GM19240 (cell line): ENCODE measurements around the gene TMEFF2.

Experiments
- DNase-seq: peaks from one replicate; pipeline ENCODE4 v3.0.0; 2011; ENCODE audit warnings: low spot score; ENCODE audit not compliant: insufficient read length

TMEFF2 gene

GRCh38 chr2:192017844-192018243 lies 176.9 kb downstream of the TMEFF2 start:
- no peak for DNase-seq

GRCh38 chr2:192016265-192016664 lies 178.5 kb downstream of the TMEFF2 start:
- DNase-seq: no peak

DNA sequence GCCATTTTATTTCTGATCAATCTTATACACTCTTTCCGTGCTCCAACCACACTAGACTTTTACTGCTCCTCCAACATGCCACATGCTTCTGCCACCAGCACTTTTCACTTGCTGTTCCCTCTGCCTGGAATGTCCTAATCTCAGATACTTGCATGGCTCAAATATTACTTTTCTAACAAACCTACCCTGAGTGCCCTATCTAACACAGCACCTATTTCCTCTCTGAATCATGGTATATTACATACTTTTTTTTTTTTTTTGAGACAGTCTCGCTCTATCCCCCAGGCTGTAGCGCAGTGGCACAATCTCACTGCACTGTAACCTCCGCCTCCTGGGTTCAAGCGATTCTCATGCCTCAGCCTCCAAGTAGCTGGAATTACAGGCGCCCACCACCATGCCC lies 181.5 kb downstream of the TMEFF2 start:
- no peak for DNase-seq

DNA sequence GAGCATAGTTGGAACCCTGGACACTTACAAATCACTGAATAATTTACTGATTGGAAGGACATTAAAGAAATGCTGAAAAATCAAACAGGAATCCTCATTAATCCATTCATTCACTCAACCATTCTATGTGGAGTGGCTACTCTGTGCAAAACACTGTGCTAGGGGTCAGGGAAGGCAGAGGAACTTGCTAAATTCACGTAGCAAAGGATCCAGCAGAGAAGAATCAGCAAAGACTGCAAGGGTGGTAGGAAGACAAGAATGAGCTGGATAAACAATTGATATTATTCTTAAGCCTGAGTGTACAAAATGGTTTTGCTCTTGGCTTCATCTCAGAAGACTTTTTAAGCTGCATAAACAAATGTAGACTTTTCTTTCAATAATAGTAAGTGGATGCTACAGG lies 183.5 kb downstream of the TMEFF2 start:
- no peak for DNase-seq

DNA sequence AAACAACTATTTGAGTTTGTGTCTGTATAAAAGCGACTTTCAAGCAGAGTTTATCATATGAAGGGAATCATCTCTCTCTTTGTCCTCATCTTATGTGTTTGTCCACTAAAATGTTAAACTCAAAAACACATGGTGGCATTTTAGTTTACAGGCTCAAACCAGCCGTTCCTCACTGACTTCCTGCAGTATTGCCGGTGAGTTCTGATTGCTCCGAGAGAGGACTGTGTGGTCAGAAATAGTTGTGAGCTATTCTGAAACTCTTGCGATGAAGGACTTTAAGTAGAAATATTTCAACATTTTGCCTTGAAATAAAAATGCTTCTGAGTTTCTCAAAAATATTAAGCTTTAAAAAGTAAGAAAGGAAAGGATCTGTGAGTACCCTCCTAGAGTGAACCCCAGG lies 184.7 kb downstream of the TMEFF2 start:
- DNase-seq: no peak

DNA sequence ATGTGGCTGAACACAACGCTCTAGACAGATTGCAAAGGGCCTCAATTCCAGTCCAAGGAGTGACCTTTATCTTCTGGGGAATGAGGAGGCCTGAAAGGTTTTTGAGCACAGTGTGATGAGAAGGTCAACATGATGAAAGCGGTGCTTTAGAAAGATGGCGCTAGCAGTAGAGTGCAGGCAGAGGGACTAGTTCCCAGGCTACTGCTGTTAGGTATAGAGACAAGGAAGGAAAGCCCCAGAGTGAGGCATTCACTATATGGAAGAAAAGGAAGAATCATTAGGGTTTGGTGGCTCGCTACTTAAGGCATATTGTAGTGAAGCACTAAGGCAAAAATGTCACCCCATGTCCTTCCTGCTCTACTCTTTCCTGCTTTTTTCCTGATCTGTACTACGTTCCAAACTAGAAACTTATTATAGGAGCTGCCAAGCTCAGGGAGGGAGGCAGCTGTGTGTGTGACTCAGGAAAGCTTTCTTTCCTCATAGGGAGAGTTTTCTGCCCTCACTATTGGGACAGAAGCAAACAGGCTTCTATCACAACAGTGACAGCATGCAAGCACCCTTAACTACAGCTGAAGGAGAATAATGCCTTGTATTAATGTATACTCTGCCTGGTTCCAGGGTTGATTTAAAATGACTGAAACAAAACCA lies 187.0 kb downstream of the TMEFF2 start:
- no peak for DNase-seq

DNA sequence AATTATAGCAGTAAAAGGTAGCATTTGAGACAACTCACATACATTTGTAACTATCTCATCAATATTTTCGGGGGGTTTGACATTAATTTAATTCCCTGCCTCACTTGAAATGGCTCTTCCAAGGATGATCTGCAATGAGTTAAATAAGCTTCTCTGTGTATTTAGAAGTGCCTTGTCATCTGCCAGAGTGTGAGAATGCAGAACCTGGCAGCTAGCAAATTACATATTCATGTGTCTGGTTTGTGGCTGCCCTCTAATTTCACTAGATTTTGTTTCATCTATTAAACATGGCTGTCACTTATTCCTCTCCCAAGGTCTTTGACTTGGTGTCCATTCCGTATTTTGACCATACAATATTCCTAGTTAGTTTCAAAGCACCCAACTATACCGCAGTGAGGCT lies 189.5 kb downstream of the TMEFF2 start:
- no peak for DNase-seq

DNA sequence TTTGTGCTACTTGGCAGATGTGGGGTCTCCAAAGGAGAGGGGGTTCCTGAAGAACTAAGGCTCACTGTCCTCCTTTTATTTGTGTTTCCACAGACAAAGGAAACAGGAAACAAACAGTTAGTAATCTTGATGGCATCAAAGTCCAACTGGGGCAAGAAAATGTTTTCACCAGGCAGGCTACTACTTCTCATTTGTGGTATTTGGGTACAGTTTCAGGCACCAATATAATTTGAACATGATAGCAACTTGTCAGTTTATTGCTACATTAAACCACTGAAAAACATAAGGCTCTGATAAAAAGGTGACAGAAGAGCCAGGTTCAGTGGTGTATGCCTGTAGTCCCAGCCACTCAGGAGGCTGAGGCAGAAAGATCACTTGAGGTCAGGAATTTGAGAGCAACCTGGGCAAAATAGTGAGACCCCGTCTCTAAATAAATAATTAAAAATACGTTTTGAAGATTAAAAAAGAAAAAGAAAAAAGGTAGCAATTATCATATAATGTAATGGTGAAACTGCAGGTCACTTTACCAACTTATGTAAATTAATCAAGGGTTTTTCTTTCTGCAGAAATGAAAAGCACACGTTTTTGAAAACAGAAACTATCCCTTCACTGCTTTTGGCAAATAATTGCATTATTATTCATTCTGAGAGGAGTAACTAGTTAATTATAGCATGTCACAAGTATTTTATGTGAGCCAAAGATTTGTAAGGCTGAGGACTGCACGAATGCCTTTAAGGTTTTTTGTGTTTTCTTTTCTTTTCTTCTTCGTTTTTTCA lies 190.4 kb downstream of the TMEFF2 start:
- no peak for DNase-seq

GRCh38 chr2:192002418-192002817 lies 192.3 kb downstream of the TMEFF2 start:
- no peak for DNase-seq

- DNase-seq: no peak
Observed at GRCh38 chr2:192000196-192000980, 194.3 kb downstream of the TMEFF2 start.

DNA sequence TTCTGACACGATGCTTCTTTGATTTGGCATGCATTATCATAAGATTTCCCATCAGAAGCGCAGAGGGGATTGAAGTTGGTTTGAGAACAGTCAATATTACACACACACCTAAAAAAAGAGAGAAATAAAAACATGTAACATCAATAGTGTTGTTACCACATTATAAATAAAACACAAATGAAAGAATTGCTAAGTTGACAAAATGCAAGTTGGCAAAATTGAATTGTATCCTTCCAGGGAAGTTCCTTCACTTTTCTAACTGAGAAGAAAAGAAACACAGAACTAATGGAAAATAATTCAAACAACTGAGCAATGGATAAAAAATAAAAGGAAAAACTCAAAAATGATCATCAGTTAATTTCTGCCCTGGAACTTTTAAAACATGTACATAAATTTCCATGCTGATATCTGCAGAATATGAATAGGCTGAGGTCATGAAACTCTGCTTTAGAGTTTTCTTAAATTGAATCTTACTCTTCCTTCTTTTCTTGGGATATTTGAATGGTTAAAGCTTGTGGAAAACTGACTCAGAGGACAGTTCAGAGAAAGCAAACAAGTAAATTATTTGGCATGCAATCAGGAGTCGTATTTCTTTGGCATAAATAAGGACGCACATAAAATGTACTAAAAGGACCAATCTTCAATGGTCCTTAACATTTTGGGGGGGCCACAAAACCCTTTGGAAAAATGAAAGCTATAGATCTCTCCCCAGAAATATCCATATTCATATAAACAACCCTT lies 195.5 kb downstream of the TMEFF2 start:
- DNase-seq: no peak

DNA sequence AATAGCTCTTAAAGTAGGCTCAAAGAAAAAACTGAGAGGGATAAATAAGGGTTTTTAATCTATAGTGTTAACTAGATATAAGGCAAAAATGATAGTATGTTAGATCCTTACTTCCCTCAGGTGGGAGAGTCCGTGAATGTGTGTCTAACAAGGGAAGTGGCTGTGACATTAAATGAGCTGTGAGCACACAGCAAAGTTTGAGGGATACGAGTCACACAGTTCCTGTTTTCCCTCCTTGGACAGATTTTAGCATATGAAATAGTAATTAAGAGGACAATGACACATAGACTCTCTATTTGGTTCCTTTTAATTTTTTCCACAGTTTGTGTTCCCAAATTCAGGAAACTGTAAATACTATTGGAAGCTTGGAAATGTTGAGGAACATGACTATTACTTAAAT lies 199.4 kb downstream of the TMEFF2 start:
- no peak for DNase-seq

DNA sequence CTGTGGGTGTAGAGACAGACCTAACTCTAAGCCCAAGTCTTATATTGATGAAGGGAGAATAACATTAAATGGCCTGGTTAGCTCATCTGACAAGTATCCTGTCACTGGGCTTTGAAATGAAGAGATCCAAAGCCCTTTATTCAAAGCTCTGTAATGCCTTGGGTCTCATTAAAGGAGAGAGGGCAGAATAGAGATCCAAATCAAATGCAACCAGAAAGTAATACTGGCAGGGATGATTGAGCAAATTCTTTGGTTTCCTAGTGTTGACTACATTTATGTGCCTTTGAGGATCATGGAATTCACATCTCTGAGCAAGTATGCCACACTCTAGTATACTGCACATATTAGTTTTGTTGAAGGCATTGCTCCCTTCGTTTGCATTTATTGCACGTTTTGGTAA lies 200.0 kb downstream of the TMEFF2 start:
- no peak for DNase-seq

- DNase-seq: no peak
Observed at GRCh38 chr2:191991442-191991841, 203.3 kb downstream of the TMEFF2 start.

- no peak for DNase-seq
Observed at GRCh38 chr2:191985740-191986139, 209.0 kb downstream of the TMEFF2 start.

DNA sequence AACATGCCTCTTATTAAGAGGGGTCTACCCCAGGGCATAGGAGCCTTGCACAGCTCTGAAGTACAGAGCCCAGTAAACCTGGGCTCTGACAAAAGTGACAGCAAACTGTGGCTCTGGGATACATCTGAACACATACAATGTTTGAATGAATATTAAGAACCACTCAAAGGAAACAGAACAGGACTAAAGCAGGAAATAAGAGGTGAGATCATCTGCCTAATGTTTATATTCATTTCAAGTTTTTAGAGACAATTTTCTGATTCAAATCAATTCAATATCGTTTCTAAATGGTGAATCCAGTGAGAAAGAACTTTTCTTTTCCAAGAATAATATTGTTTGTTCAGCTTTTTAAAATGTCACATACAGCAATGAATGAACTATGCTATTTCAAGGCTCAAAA lies 211.1 kb downstream of the TMEFF2 start:
- no peak for DNase-seq

DNA sequence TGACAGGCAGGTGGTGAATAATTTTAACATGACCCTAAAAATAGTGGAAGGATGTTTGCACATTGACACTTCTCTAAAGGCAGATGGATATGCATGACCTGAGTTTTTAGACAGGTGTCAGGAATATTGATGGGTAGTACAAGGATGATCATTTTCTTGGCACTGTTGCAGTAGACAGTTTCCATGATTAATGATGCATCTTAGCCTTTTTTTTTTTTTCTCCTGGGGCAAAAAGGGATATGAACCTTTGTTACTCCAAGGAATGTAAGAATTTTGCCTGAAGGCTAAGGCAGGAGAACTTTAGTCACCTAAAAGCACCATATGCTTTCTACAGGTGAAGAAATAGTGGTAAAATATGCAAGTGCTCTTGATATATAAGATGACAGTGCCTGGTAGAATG lies 211.5 kb downstream of the TMEFF2 start:
- DNase-seq: no peak

- no peak for DNase-seq
Observed at GRCh38 chr2:191981706-191982105, 213.0 kb downstream of the TMEFF2 start.

DNA sequence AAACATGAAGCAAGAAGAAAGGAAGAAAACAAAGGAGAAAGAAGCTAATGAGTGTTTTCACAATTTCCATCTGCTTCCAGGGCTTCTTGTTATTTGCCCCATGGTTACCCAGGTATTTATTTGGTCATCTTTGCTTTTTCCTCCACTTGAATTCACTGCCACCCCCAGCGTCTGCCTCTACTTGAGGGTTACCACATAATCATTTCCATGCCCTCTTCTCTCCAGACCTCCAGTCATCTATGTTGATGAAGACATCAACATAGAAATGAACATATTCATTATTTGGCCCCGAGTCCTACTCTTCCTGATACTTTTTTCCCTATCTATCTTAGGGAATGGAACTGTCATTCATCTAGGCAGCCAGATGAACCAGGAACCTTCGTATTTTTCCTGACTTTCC lies 214.2 kb downstream of the TMEFF2 start:
- no peak for DNase-seq

GRCh38 chr2:191979221-191979730 lies 215.5 kb downstream of the TMEFF2 start:
- no peak for DNase-seq

GRCh38 chr2:191977754-191978153 lies 217.0 kb downstream of the TMEFF2 start:
- no peak for DNase-seq
